ENCODE data around the gene MYH10. TPM values are rescaled to one million over a fixed set of nuclear protein-coding genes. Genes with fewer than 3 reads are reported as not detected.

Gene MYH10
- polyA plus RNA-seq, 5 donors: 138 to 176 (median 152) TPM

DNA sequence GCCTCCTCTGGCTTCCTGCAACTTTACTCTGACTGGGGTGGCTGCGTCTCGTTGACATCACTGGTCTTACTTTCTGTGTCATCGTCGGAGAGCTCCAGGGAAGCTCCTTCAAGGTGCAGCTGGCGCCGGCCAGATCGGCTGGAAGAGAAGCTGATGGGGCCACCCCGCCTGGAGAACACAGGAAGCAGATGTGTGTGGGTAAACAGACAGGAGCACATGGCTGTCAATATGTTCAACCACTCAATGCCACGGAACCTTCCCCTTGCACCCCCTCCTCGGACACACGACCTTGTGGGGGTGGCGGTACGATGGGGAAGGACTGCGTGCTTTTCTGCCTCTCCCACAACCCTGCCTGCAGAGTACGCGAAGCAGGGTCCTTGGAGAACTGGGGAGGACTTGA is 154.7 kb downstream of the MYH10 start:
- DNase-seq: no peak

- no peak for DNase-seq
Observed at GRCh38 chr17:8475227-8475626, 155.3 kb downstream of the MYH10 start.

DNA sequence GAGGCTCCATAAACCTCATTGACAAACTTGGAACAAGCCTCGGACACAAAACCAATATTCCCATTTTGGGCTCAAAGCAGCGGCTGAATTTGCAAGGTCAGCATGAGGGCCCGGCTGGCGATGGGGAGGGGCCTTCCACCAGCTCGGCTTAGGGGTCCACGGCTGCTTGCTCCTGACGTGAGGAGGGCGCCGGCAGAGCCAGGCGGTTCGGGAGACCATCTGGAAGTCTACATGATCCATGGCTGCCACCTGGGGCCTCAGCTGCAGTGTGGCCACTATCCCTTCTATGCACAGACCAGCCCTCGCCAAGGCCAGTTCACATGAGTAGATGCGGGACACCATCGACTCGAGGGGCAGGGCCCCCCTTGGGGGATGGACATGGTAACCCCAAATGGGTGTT is 155.7 kb downstream of the MYH10 start:
- no peak for DNase-seq

DNA sequence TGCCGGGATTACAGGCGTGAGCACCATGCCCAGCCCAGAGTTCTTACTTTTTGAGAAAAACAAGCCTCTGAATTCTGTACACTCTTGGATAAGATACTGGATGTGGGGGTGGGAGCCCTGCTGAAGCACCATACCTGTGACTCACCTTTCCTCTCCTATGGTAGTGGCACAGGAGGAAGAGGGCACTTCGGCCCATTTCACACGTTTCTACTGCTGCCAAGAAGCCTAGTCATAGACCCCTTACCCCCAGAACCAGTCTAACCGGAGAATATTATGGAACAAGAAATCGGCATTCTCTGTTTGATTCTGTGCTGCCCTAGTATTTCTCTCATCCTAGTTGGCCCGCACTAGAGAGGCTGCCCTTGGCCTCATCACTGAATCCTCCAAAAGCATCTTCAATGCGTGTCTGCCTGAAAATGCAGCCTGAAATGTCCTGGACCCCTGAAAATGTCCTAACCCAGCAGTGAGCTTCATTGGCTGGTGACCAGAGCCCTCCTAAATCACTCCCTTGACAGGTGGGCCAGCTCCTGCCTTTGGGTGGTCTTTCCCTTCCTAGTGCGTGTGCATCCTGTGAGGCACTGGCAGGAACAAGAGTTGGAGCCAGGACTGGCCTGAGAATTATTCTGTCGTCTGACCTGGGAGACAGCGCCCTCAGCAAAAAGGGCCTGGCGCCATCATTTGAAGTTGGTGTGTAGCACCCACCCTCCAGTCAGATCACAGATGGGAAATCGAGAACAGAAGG is 156.9 kb downstream of the MYH10 start:
- DNase-seq: no peak

GRCh38 chr17:8472663-8473062 is 157.9 kb downstream of the MYH10 start:
- no peak for DNase-seq

DNA sequence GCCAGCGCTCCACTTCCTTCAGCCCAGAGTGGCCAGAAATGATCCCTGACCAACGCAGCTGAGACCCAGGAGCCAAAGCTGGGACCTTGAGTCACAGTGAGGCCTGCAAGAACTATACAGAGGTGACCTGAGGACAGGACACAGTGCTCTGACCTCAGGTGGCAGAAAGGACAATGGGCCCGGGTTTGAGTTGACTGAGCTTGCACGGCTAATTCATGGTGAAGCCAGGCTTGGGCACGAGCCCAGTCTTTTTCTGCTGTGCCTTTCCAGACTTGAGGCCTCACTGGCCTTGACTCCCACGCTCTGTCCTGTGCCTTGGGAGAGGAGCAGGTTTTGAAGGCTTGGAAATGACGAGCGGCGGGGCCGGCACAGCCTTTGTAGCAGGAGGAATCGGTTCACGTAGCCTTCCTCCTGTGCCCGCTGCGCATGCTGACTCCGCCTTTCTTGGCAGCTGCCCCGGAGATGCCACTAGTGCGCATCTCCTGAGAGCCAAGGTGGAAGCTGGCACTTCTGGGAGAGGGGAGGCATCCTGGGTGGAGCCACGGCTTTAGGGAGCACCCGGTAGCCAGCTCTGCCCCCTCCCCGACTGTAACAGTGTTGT is 160.0 kb downstream of the MYH10 start:
- no peak for DNase-seq

DNA sequence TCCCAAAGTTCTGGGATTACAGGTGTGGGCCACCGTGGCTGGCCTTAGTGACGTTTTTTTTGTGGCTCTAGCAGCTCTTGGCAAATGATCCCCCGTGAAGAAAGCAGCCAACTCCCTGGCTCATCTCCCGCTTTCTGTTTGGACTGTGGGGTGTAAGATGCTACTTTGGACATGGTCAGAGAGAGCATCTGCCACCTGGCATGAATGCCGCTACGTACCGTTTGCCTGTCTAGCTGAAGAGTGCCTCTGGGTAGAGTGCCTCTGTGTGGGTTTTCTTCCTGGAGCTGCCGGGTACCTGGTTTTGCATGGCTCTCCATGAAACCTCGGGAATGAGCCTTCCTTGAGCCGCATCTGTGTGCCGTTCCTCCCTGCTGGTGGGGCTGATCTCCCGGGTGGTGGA is 160.6 kb downstream of the MYH10 start:
- DNase-seq: no peak

- DNase-seq: no peak
Observed at GRCh38 chr17:8468980-8469379, 161.5 kb downstream of the MYH10 start.

- no peak for DNase-seq
Observed at GRCh38 chr17:8468127-8468526, 162.4 kb downstream of the MYH10 start.

DNA sequence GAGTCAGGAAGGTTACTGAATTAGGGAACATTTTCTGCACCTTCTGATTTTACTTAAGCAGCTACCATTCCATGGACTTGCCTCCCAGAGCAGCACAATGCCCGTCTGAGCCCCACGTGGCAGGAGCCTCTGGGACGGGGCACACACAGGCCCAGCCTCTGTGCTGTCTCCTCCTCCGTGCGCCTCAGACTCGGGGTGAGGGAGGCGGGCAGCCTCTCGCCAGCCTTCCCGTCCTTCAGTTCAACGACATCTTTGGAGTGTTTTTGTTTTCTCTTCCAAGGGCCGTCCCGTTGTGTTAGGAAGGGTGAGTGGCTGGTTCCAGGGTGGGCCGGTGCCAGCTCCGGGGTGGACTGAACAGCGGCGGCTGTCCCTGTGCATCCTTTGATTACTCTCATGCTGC is 163.0 kb downstream of the MYH10 start:
- DNase-seq: no peak

GRCh38 chr17:8466873-8467272 is 163.7 kb downstream of the MYH10 start:
- no peak for DNase-seq

GRCh38 chr17:8466456-8466855 is 164.1 kb downstream of the MYH10 start:
- DNase-seq: no peak

GRCh38 chr17:8465759-8466158 is 164.8 kb downstream of the MYH10 start:
- no peak for DNase-seq

- no peak for DNase-seq
Observed at GRCh38 chr17:8465356-8465755, 165.2 kb downstream of the MYH10 start.

GRCh38 chr17:8464941-8465340 is 165.6 kb downstream of the MYH10 start:
- no peak for DNase-seq

GRCh38 chr17:8463099-8463498 is 167.4 kb downstream of the MYH10 start:
- DNase-seq: no peak

DNA sequence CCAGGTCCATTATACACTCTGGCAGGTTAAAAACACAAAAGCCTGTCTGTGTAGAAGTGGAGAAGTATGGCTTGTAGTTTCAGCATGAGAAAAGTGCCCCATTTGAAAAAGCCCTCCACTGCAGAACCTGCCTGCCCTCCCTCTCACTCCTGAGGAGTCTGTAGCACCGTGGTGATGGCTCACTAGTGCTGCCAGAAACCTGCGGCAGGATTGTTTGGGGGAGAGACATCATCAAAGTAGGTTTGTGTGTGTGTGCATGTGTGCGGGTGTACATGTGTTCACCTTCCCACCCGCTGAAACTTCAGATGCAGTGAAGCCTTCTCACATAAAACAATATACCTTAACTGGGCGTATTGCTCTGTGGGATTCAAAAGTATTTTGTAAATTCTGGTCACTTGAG is 168.0 kb downstream of the MYH10 start:
- DNase-seq: no peak

- no peak for DNase-seq
Observed at GRCh38 chr17:8459831-8460230, 170.7 kb downstream of the MYH10 start.

DNA sequence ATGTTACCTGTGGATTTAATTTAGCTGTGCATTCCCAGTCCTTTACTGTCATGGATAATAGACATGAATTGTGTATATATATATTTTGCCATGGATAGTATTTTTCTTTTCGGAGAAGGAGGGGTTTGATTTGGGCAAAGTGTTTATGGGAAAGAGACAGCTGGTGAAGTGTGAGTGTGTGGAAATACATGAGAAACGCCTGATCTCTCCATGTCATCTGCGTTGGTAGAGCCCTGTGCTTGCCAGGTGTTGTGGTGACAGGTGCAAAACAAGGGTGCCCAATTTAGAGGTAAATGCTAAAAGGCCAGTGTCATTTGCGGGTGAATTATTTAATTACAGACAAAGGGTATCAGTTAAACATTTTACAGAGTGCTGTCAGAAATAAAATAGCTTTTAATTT is 171.4 kb downstream of the MYH10 start:
- DNase-seq: no peak

- DNase-seq: no peak
Observed at GRCh38 chr17:8458128-8458527, 172.4 kb downstream of the MYH10 start.

DNA sequence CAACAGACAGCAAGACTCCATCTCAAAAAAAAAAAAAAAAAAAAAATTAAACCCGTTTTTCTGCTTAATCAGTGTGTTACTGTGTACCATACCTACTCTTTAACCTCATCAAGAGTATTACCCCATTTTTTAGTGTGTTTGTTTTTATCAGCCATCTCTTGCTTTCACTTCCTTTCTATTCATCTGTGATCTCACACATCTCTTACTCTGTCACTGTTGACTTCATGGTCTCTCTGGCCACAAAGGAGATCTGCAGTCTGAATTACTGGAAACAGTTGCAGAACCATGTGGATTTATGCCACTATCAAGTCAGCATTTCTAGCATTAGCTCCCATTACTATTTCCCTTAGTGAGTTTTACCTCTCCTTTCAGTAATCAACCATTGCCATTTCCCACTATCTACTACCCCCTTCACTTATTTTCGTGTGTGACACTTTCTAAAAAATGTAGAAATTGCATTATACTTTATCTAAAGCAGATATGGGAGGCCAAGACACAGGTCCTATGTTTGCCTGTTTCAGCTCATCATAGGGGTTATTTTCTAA is 174.8 kb downstream of the MYH10 start:
- no peak for DNase-seq

GRCh38 chr17:8453326-8453725 is 177.2 kb downstream of the MYH10 start:
- no peak for DNase-seq

DNA sequence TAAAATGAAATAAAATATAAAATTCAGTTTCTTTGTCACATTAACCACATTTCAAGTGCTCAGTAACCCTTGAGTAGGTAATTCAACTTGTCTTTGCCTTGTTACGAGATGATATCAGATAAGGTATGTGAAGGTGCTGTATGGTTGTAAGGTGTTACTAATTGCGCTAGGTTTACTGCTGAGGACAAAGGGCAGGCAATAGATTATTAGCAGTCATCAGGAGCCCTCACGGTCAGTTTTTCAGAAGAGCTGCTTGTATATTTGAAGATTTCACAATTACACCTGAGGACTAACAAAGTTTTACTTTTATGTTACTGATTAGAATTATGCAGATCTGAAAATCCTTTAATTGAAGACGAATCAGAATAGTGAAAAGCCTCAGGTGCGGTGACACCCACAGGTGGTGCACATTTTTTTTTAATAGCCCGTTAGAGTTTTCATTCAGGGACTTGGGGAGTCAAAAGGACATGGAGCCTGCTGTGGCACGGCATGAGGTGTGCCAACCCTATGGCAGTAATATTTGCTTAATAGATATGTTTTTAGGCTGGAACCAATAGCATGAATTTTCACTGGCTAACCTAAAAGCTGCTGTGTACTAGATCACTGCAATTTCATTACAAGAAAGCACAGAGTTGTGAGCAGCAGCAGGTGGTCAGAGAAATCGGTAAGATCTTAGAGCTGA is 178.5 kb downstream of the MYH10 start:
- no peak for DNase-seq

All from right lung (tissue), 5 donors.